Measurements from ENCODE around the gene GLI1. TPM values are rescaled to one million over a fixed set of nuclear protein-coding genes. Genes with fewer than 3 reads are reported as not detected.

The GLI1 gene
- total and polyA plus RNA-seq, 2 of the 13 experiments (the other 11 are each of a cell fraction or from before 2014, with no cell fraction given), result 0.09 to 0.20 TPM

DNA sequence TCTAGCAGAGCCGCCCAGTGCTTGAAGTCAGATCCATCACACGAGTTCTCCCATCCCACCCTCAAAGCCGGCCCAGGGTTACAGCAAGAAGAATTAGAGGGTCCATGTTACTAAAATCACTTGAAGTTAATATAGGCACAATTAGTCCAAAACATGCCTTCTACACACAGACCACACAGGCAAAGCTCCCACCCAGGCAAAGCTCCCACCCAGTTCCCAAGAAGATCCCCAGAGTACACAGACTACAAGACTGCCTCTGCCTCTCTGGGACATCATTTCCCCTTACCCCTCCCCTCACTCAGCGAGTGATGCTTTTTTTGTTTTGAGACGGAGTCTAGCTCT, 3.3 kb downstream of the GLI1 start:
- H3K36me3 ChIP-seq (replicated peaks in 1 of 2; ENCODE audit: control insufficient read depth in 1 of 2, insufficient read depth in 2 of 2, low read length in 2 of 2), result no peaks in the 10 kb centered on the region
- TF ChIP-seq ZXDC (CRISPR knock-in tag; IDR thresholded peaks at IDR 0.05), result 0 out of 2 replicates have a peak, but pooled peaks have one; percentile 34
- no peak for TF ChIP-seq FOXK1 (CRISPR knock-in tag; IDR thresholded peaks at IDR 0.05; ENCODE audit: borderline replicate concordance, low read depth)
- TF ChIP-seq ZNF558 (CRISPR knock-in tag; IDR thresholded peaks at IDR 0.05; ENCODE audit: borderline replicate concordance), result 0 out of 2 replicates have a peak, but pooled peaks have one; percentile 59
- no peak for TF ChIP-seq TCF7L2 (IDR thresholded peaks at IDR 0.05; ENCODE audit: low read depth, low read length)
- TF ChIP-seq ZMAT3 (CRISPR knock-in tag; conservative IDR thresholded peaks at IDR 0.05), result 0 out of 2 replicates have a peak, but pooled peaks have one; percentile 10
- no peak for TF ChIP-seq FOXA3 (CRISPR knock-in tag; IDR thresholded peaks at IDR 0.05)
- TF ChIP-seq MTERF4 (CRISPR knock-in tag; IDR thresholded peaks at IDR 0.05), result 0 out of 2 replicates have a peak, but pooled peaks have one; percentile 51
- no peak for TF ChIP-seq CREB1 (IDR thresholded peaks at IDR 0.05)
- peak; percentile 32; the same call in 1 of the 2 replicates for TF ChIP-seq CREB1 (CRISPR knock-in tag; IDR thresholded peaks at IDR 0.05)
- peak overlapping the region in 1 of 3 experiments; percentile 94; a peak in 1 of 6 replicates for H3K4me3 ChIP-seq (replicated peaks in 1 of 3; ENCODE audit: insufficient read depth in 1 of 3, low read depth in 2 of 3, low read length in 3 of 3)
- H2AFZ ChIP-seq (ENCODE audit: low read length), result no peak overlapping the region
- ATAC-seq, result peak; percentile 2; the same call in 1 of the 3 replicates
- CTCF ChIA-PET (ENCODE audit: low intra/inter-chr PET ratio, low total read pairs), result interaction anchor here (0.6 to 0.9 kb wide), 3 partner anchors 26 to 199 kb away, joined by 3 to 4 read pairs (median 3); no protein-coding TSS in a partner anchor
- no peaks in the 10 kb centered on the region for H3K9me3 ChIP-seq (ENCODE audit: low read length)
- peaks cover 0 to 40% of the 10 kb centered on the region in 2 experiments; a peak in 3 of 5 replicates for H3K27me3 ChIP-seq (ENCODE audit: control insufficient read depth in 1 of 2, insufficient read depth in 2 of 2, low read length in 2 of 2)
- no peaks in the 10 kb centered on the region for H3K79me2 ChIP-seq (ENCODE audit: insufficient read depth, low read length)
- H3K4me1 ChIP-seq (ENCODE audit: insufficient read depth, low read length), result peaks cover 45% of the 10 kb centered on the region
- WGBS (ENCODE audit: low lambda C conversion rate), result 9% methylated on average over 5 of the region's 5 CpGs
- no TSS peak for BruUV-seq (replicated peaks)
- no peak for FAIRE-seq
- no peaks in the 10 kb centered on the region for H4K20me1 ChIP-seq (ENCODE audit: insufficient read depth, low read length)
- POLR2A ChIA-PET, result interaction anchor here (1.0 kb wide), 1 partner anchor 54 kb away, joined by 4 read pairs; no protein-coding TSS in a partner anchor
- in situ Hi-C loops (cut with HindIII; ENCODE audit: extremely low pct_ligation_motif_present, low pct_unique_long_range_greater_than_20kb) (no loop called here), intact Hi-C loops (cut with micrococcal nuclease; ENCODE audit: unreplicated experiment) (loop anchor here (2.0 kb wide), 1 partner anchor 24 kb away; no protein-coding TSS in a partner anchor)
- DNase-seq (ENCODE audit: low spot score), result no peak
- no peak overlapping the region for H3K27ac ChIP-seq (ENCODE audit: extremely low read length, insufficient read depth, low read length)
- peak overlapping the region; percentile 99 for H3K4me2 ChIP-seq (ENCODE audit: low read depth, low read length)
- H3K9ac ChIP-seq (ENCODE audit: insufficient read depth, low read depth, low read length), result no peak overlapping the region

All from HepG2 (cell line).